GM04504 (cell line): Measurements from ENCODE around the gene PLA2G10.
"Not testable (repeated sequence)": the region's sequence is repeated elsewhere in the genome, so short reads cannot be mapped to it uniquely, and the experiment has no call there.

Source experiments
- DNase-seq: peaks from one replicate; pipeline ENCODE4 v3.0.0-alpha.2; 2012; ENCODE audit warnings: low read depth

Gene PLA2G10

GRCh38 chr16:14694129-14694528 lies at the start of gene PLA2G10:
Gene PLA2G10, minus strand, starts transcription at chr16:14694308. Its CDS starts 79 bp downstream, at chr16:14694229.
- DNase-seq, result not testable (repeated sequence)

- not testable (repeated sequence) for DNase-seq
Measured at GRCh38 chr16:14742273-14743128, 48.4 kb upstream of the PLA2G10 start, which contains the start of gene NPIPA2. Gene NPIPA2, plus strand, starts transcription at chr16:14742533. Its CDS starts 5,533 bp downstream, at chr16:14748066.

GRCh38 chr16:14741794-14742193 lies 47.7 kb upstream of the PLA2G10 start:
- not testable (repeated sequence) for DNase-seq

GRCh38 chr16:14740832-14741385 lies 46.8 kb upstream of the PLA2G10 start:
- DNase-seq, result not testable (repeated sequence)

- DNase-seq, result not testable (repeated sequence)
Measured at GRCh38 chr16:14733233-14733632, 39.1 kb upstream of the PLA2G10 start.

- DNase-seq, result not testable (repeated sequence)
Measured at GRCh38 chr16:14703156-14704011, 9.3 kb upstream of the PLA2G10 start, which contains the start of gene NPIPA3. Gene NPIPA3, plus strand, starts transcription at chr16:14703411. Its CDS starts 5,533 bp downstream, at chr16:14708944.

GRCh38 chr16:14702672-14703071 lies 8.6 kb upstream of the PLA2G10 start:
- DNase-seq, result not testable (repeated sequence)

GRCh38 chr16:14701859-14702258 lies 7.8 kb upstream of the PLA2G10 start:
- DNase-seq, result not testable (repeated sequence)

- DNase-seq, result not testable (repeated sequence)
Measured at GRCh38 chr16:14685870-14686793, 8.0 kb downstream of the PLA2G10 start.

GRCh38 chr16:14682121-14682520 lies 12.0 kb downstream of the PLA2G10 start:
- no peak for DNase-seq

- no peak for DNase-seq
Measured at GRCh38 chr16:14681115-14681514, 13.0 kb downstream of the PLA2G10 start.

- not testable (repeated sequence) for DNase-seq
Measured at GRCh38 chr16:14680396-14680795, 13.7 kb downstream of the PLA2G10 start.

- no peak for DNase-seq
Measured at GRCh38 chr16:14678748-14679497, 15.2 kb downstream of the PLA2G10 start.

- no peak for DNase-seq
Measured at GRCh38 chr16:14677627-14678026, 16.5 kb downstream of the PLA2G10 start.

GRCh38 chr16:14676633-14677032 lies 17.5 kb downstream of the PLA2G10 start:
- no peak for DNase-seq

- no peak for DNase-seq
Measured at GRCh38 chr16:14672403-14672971, 21.6 kb downstream of the PLA2G10 start.

GRCh38 chr16:14669776-14670175 lies 24.3 kb downstream of the PLA2G10 start:
- no peak for DNase-seq

GRCh38 chr16:14668556-14669223 lies 25.4 kb downstream of the PLA2G10 start:
- DNase-seq, result no peak
